Sigmoid colon (tissue), 4 donors: ENCODE results near the gene AP5S1.

Experiments used
- CTCF ChIP-seq, 4 experiments: fragments of 450-650 bp in 3 of 4; fragments of 200-600 bp in 1 of 4; IDR thresholded peaks; one replicate each; pipeline ENCODE4 v1.5.1; 2016 to 2019; ENCODE audit warnings: antibody characterized with exemption in 4 of 4, mild to moderate bottlenecking in 3 of 4, moderate library complexity in 2 of 4
- POLR2A ChIP-seq, 2 donors: fragments of 450-650 bp; IDR thresholded peaks; one replicate each; pipeline ENCODE4 v1.6.1; 2016; ENCODE audit warnings: antibody characterized with exemption in 2 of 2, mild to moderate bottlenecking in 2 of 2, moderate library complexity in 2 of 2
- POLR2AphosphoS5 ChIP-seq, 4 donors: sonication (generic); formaldehyde crosslinking; IDR thresholded peaks; one replicate each; pipeline ENCODE4 v1.6.1; 2017; ENCODE audit warnings: antibody characterized with exemption in 4 of 4

- peak in 1 of 4 experiments; percentile 7 for TF ChIP-seq CTCF (IDR thresholded peaks at IDR 0.05)
- TF ChIP-seq POLR2A (IDR thresholded peaks at IDR 0.05) = no peak
- TF ChIP-seq POLR2AphosphoS5 (IDR thresholded peaks at IDR 0.05) = no peak
Measured at GRCh38 chr20:3847429-3847940, 27.1 kb downstream of the AP5S1 start.
